Lower lobe of right lung (tissue), 2 donors: ENCODE results near the gene SMYD3. TPM values are rescaled to one million over a fixed set of nuclear protein-coding genes. Genes with fewer than 3 reads are reported as not detected.

Experiments
- ATAC-seq, 2 donors: fragments of 200-7000 bp; cut with Tn5 transposase; one replicate each; pipeline ENCODE4 v1.9.1; 2020 to 2022; ENCODE audit warnings: mild to moderate bottlenecking in 2 of 2, moderate library complexity in 2 of 2
- DNase-seq: peaks from one replicate; pipeline ENCODE4 v3.0.0-alpha.2; 2020
- H3K27ac ChIP-seq: fragments of 200-600 bp; one replicate; pipeline ENCODE4 v1.8.0; 2022
- H3K27me3 ChIP-seq: fragments of 200-600 bp; one replicate; pipeline ENCODE4 v1.8.0; 2022; ENCODE audit warnings: low read depth
- H3K36me3 ChIP-seq: fragments of 200-600 bp; one replicate; pipeline ENCODE4 v1.8.0; 2022; ENCODE audit warnings: mild to moderate bottlenecking
- H3K4me1 ChIP-seq: fragments of 200-600 bp; one replicate; pipeline ENCODE4 v1.8.0; 2022
- H3K4me3 ChIP-seq: fragments of 200-600 bp; one replicate; pipeline ENCODE4 v1.8.0; 2022; ENCODE audit warnings: mild to moderate bottlenecking
- H3K9me3 ChIP-seq: fragments of 200-600 bp; one replicate; pipeline ENCODE4 v1.8.0; 2022
- intact Hi-C: fragments of 100-400 bp; cut with DNase I; formaldehyde crosslinking; loops from one replicate; pipeline ENCODE4 v1.11.0; 2022
- total RNA-seq: library from RNA; stranded (reverse); fragmentation: NEBNext Ultra II Directional; extraction: Animal tissue kit (Norgen Biotek cat#: 25700); gene quantifications from one replicate; pipeline ENCODE4 v1.2.1, GENCODE V29; 2021
- TF ChIP-seq, protein P1 (sequence below): fragments of 200-600 bp; IDR thresholded peaks from one replicate; pipeline ENCODE4 v1.8.0; 2022; ENCODE audit warnings: antibody characterized with exemption, mild to moderate bottlenecking
- donor health status: DM: no; HTN: yes; CAD: no; lungs with severe emphysema.

SMYD3 gene
- total RNA-seq, 1 donor from 2014 or later = 20.5 TPM

DNA sequence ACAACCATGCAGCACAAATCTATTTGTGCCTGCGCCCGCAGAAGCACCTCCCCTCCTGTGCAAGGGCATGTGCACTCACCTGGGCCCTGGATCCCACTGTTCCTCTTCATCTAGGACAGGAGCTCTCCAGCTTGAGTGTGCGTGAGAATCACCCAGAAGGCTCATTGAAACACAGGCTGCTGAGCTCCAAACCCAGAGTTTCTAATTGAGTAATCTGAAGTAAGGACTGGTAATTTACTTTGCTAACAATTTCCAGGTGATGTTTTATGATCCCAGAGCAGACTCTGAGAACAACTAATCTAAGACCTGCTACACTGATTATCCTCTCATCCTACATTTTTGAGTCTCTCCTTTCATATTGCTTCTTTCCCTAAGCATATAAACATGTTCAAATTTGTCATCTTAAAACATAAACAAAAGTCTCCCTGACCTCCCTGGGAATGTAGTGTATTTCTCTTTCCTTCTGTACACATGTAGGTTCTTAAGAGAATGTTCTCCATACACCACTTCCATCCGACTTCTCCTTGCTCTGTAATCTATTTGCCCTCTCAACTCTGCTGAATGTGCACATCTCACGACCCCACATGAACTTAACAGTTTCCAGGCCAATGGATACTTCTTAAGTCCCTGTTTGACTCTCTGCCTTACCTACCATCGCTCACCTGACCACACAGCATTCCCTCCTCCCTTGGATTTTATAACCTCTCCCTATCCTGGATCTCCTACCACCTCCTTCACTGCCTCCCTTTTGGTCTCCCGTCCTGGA, 522.5 kb downstream of the SMYD3 start:
- H3K4me3 ChIP-seq = no peak overlapping the region
- H3K36me3 ChIP-seq = no peaks in the 10 kb centered on the region
- TF ChIP-seq, protein P1, sequence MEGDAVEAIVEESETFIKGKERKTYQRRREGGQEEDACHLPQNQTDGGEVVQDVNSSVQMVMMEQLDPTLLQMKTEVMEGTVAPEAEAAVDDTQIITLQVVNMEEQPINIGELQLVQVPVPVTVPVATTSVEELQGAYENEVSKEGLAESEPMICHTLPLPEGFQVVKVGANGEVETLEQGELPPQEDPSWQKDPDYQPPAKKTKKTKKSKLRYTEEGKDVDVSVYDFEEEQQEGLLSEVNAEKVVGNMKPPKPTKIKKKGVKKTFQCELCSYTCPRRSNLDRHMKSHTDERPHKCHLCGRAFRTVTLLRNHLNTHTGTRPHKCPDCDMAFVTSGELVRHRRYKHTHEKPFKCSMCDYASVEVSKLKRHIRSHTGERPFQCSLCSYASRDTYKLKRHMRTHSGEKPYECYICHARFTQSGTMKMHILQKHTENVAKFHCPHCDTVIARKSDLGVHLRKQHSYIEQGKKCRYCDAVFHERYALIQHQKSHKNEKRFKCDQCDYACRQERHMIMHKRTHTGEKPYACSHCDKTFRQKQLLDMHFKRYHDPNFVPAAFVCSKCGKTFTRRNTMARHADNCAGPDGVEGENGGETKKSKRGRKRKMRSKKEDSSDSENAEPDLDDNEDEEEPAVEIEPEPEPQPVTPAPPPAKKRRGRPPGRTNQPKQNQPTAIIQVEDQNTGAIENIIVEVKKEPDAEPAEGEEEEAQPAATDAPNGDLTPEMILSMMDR = no peak
- intact Hi-C loops = no loop called here
- H3K9me3 ChIP-seq = no peaks in the 10 kb centered on the region
- ATAC-seq (no peak), DNase-seq (no peak)
- no peaks in the 10 kb centered on the region for H3K27me3 ChIP-seq
- H3K27ac ChIP-seq = no peak overlapping the region
- H3K4me1 ChIP-seq = peaks cover 5% of the 10 kb centered on the region

DNA sequence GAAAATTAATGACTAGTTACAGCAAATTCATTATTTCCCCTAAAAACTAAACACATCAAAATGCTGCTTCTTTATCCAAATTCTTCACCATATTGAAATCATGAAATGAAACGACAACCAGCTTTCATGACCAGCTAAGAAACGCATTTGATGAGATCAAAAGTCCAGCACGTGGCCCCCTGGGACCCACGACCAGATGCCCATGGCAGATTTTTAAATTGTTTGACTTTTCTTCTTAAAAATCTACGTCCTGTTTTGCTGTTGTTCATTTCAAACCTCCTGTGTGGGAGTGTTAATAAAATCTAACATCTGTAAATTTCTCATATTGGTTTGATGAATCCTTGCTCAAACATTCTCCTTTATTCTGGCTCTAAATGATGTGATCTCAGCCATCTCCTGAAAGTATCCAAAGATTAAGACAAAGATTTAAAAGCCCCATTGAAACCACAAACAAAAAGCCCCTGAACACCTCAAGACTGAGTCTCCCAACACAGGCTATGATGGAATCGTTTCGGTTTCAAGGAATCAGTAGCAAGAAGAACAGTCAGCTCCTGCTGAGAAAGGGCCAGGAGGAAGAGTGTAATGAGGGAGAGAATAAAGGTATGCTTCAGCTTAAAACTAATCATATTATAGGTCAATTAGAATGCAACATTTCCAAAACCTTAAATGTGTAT, 523.6 kb downstream of the SMYD3 start:
- Histone ChIP-seq H3K27me3 (no peaks in the 10 kb centered on the region), H3K9me3 (no peaks in the 10 kb centered on the region), H3K4me1 (peaks cover 5% of the 10 kb centered on the region), H3K27ac (no peak overlapping the region), H3K4me3 (no peak overlapping the region), H3K36me3 (no peaks in the 10 kb centered on the region)
- no peak for DNase-seq
- no peak for ATAC-seq
- intact Hi-C loops = no loop called here
- TF ChIP-seq, protein P1 = no peak

DNA sequence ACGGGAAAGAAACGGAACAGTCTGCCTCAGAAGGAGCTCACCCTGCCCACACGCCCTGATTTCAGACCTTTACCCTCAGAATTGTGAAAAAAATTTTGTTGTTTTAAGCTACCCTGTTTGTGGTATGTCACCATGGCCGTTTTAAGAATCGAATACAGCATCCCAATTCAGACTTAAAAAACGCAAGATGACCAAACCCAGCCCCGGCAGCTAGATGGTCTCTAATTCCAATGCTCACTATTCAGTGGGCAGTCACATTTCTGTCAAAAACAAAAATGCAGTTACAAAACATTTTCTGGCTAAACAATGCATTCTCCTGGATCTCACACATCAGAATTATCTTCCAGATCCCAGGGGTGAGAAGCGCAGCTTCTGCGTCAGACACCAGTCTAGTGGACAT, 527.5 kb downstream of the SMYD3 start:
- ATAC-seq (no peak), DNase-seq (no peak)
- TF ChIP-seq, protein P1 = no peak
- Histone ChIP-seq H3K27ac (no peak overlapping the region), H3K9me3 (no peaks in the 10 kb centered on the region), H3K36me3 (no peaks in the 10 kb centered on the region), H3K27me3 (no peaks in the 10 kb centered on the region), H3K4me1 (no peaks in the 10 kb centered on the region), H3K4me3 (no peak overlapping the region)
- intact Hi-C loops = no loop called here

DNA sequence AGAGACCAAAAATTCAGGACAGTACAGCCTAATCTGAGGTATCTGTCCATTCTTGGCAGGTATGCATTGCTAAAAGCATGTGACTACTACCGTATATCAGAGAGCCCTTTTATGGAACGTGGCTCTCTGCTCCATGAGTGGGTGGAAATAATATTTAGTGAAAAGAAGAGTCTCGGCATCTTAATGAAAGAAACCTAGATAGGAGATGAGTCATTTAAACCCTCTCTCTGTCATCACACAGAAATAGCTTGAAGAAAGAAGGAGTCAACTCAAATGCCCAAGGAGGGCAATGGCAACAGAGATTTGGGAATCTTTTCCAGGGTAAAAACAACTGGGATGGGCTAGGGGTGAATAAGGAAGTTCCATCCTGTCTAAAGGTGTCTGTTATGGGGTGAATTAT, 528.2 kb downstream of the SMYD3 start:
- no peak for ATAC-seq
- TF ChIP-seq, protein P1 = no peak
- Histone ChIP-seq H3K4me3 (no peak overlapping the region), H3K27me3 (no peaks in the 10 kb centered on the region), H3K27ac (no peak overlapping the region), H3K9me3 (no peaks in the 10 kb centered on the region), H3K4me1 (no peaks in the 10 kb centered on the region), H3K36me3 (no peaks in the 10 kb centered on the region)
- intact Hi-C loops = no loop called here
- no peak for DNase-seq

DNA sequence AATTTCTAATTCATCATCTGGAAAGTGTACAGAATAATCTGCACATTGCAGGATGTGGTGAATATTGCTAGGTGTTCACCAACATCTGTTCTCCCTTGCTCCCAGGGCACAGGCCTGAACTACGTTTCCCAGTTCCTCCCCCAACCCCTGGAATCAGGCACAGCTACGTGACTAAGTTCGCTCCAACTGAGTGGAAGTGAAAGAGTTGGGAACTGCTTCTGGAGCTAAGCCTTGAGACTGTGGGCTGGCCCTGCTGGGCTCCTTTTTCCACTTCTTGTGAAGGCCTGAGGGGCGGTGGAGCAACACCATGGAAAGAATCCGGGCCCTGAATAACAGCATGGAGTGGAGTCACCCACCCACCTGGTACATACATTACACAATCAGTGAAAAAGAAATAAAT, 534.6 kb downstream of the SMYD3 start:
- DNase-seq (no peak), ATAC-seq (no peak)
- H3K27ac ChIP-seq = no peak overlapping the region
- no peaks in the 10 kb centered on the region for H3K9me3 ChIP-seq
- H3K36me3 ChIP-seq = no peaks in the 10 kb centered on the region
- H3K4me3 ChIP-seq = no peak overlapping the region
- no peaks in the 10 kb centered on the region for H3K4me1 ChIP-seq
- TF ChIP-seq, protein P1 = no peak
- intact Hi-C loops = no loop called here
- no peaks in the 10 kb centered on the region for H3K27me3 ChIP-seq
